ENCODE data around the gene KDM3A.

Gene KDM3A

GRCh38 chr2:86476092-86476491 lies 34.9 kb downstream of the KDM3A start:
- peak; percentile 33 for DNase-seq
- H3K4me3 ChIP-seq (ENCODE audit: low read depth, low read length) = no peak overlapping the region
- TF ChIP-seq CTCF (IDR thresholded peaks at IDR 0.05; ENCODE audit: low read depth, low read length, missing control alignments) = no peak
- H3K36me3 ChIP-seq (replicated peaks) = peaks cover 46% of the 10 kb centered on the region
- in situ Hi-C loops (cut with HindIII; ENCODE audit: low pct_ligation_motif_present, low sequenced_read_pairs) = no loop called here
- H3K27me3 ChIP-seq (replicated peaks) = no peaks in the 10 kb centered on the region
- H3K27ac ChIP-seq = no peak overlapping the region

GRCh38 chr2:86476918-86477317 lies 35.7 kb downstream of the KDM3A start:
- Histone ChIP-seq H3K36me3 (replicated peaks) (peaks cover 48% of the 10 kb centered on the region), H3K27ac (no peak overlapping the region), H3K27me3 (replicated peaks) (no peaks in the 10 kb centered on the region), H3K4me3 (ENCODE audit: low read depth, low read length) (no peak overlapping the region)
- no peak for DNase-seq
- no peak for TF ChIP-seq CTCF (IDR thresholded peaks at IDR 0.05; ENCODE audit: low read depth, low read length, missing control alignments)
- in situ Hi-C loops (cut with HindIII; ENCODE audit: low pct_ligation_motif_present, low sequenced_read_pairs) = no loop called here

GRCh38 chr2:86477349-86477748 lies 36.2 kb downstream of the KDM3A start:
- in situ Hi-C loops (cut with HindIII; ENCODE audit: low pct_ligation_motif_present, low sequenced_read_pairs) = no loop called here
- no peak for TF ChIP-seq CTCF (IDR thresholded peaks at IDR 0.05; ENCODE audit: low read depth, low read length, missing control alignments)
- Histone ChIP-seq H3K36me3 (replicated peaks) (peaks cover 53% of the 10 kb centered on the region), H3K4me3 (ENCODE audit: low read depth, low read length) (no peak overlapping the region), H3K27ac (no peak overlapping the region), H3K27me3 (replicated peaks) (no peaks in the 10 kb centered on the region)
- no peak for DNase-seq

- Histone ChIP-seq H3K4me3 (ENCODE audit: low read depth, low read length) (no peak overlapping the region), H3K27ac (no peak overlapping the region), H3K36me3 (replicated peaks) (peaks cover 67% of the 10 kb centered on the region), H3K27me3 (replicated peaks) (no peaks in the 10 kb centered on the region)
- no peak for DNase-seq
- no peak for TF ChIP-seq CTCF (IDR thresholded peaks at IDR 0.05; ENCODE audit: low read depth, low read length, missing control alignments)
- in situ Hi-C loops (cut with HindIII; ENCODE audit: low pct_ligation_motif_present, low sequenced_read_pairs) = no loop called here
Observed at GRCh38 chr2:86480105-86480504, 38.9 kb downstream of the KDM3A start.

GRCh38 chr2:86482034-86482433 lies 40.9 kb downstream of the KDM3A start:
- Histone ChIP-seq H3K36me3 (replicated peaks) (peaks cover 80% of the 10 kb centered on the region), H3K27me3 (replicated peaks) (no peaks in the 10 kb centered on the region)
- in situ Hi-C loops (cut with HindIII; ENCODE audit: low pct_ligation_motif_present, low sequenced_read_pairs) = no loop called here

More at GRCh38 chr2:86482034-86482433, 40.9 kb downstream of the KDM3A start:
- Histone ChIP-seq H3K27ac (no peak overlapping the region), H3K4me3 (ENCODE audit: low read depth, low read length) (no peak overlapping the region)
- TF ChIP-seq CTCF (IDR thresholded peaks at IDR 0.05; ENCODE audit: low read depth, low read length, missing control alignments) = no peak
- no peak for DNase-seq
